NCI-H2081 treated with DMSO at 0.1 percent for 48 hours (cell line): ENCODE data around the gene NXPH3.

Experiments used
- DNase-seq: peaks from one replicate; lab custom pipeline; 2025; lab: John Stamatoyannopoulos, UW

The NXPH3 gene

GRCh38 chr17:49592263-49592662 is 16.6 kb downstream of the NXPH3 start:
- DNase-seq = no peak

- DNase-seq = no peak
These were observed 19.7 kb downstream of the NXPH3 start for GRCh38 chr17:49595328-49595727.

GRCh38 chr17:49595980-49596379 is 20.3 kb downstream of the NXPH3 start:
- DNase-seq = no peak

- no peak for DNase-seq
These were observed 21.1 kb downstream of the NXPH3 start for GRCh38 chr17:49596613-49597244.

- DNase-seq = no peak
These were observed 21.8 kb downstream of the NXPH3 start for GRCh38 chr17:49597436-49597835.

GRCh38 chr17:49597928-49598655 is 22.4 kb downstream of the NXPH3 start:
- DNase-seq = no peak

- DNase-seq = no peak
These were observed 23.2 kb downstream of the NXPH3 start for GRCh38 chr17:49598918-49599317.

GRCh38 chr17:49600949-49601348 is 25.3 kb downstream of the NXPH3 start:
- DNase-seq = no peak

GRCh38 chr17:49602783-49603182 is 27.1 kb downstream of the NXPH3 start:
- no peak for DNase-seq

- DNase-seq = no peak
These were observed 27.6 kb downstream of the NXPH3 start for GRCh38 chr17:49603238-49603637.

GRCh38 chr17:49603720-49604119 is 28.0 kb downstream of the NXPH3 start:
- DNase-seq = no peak

GRCh38 chr17:49604314-49604869 is 28.7 kb downstream of the NXPH3 start:
- DNase-seq = no peak

- DNase-seq = no peak
These were observed 35.4 kb downstream of the NXPH3 start for GRCh38 chr17:49610883-49611584.

GRCh38 chr17:49612726-49613125 is 37.1 kb downstream of the NXPH3 start:
- no peak for DNase-seq

GRCh38 chr17:49613182-49613800 is 37.6 kb downstream of the NXPH3 start:
- DNase-seq = no peak

GRCh38 chr17:49616086-49616485 is 40.4 kb downstream of the NXPH3 start:
- no peak for DNase-seq

- no peak for DNase-seq
These were observed 41.0 kb downstream of the NXPH3 start for GRCh38 chr17:49616601-49617131.

GRCh38 chr17:49618028-49618611 is 42.4 kb downstream of the NXPH3 start:
- DNase-seq = no peak

GRCh38 chr17:49621420-49621819 is 45.7 kb downstream of the NXPH3 start:
- DNase-seq = no peak

GRCh38 chr17:49621946-49622529 is 46.4 kb downstream of the NXPH3 start:
- no peak for DNase-seq

- DNase-seq = no peak
These were observed 49.2 kb downstream of the NXPH3 start for GRCh38 chr17:49624896-49625295.
